ENCODE measurements around the gene CRTAC1. TPM values are rescaled to one million over a fixed set of nuclear protein-coding genes. Genes with fewer than 3 reads are reported as not detected.

Gene CRTAC1
- polyA plus RNA-seq, 3 donors, result not detected

DNA sequence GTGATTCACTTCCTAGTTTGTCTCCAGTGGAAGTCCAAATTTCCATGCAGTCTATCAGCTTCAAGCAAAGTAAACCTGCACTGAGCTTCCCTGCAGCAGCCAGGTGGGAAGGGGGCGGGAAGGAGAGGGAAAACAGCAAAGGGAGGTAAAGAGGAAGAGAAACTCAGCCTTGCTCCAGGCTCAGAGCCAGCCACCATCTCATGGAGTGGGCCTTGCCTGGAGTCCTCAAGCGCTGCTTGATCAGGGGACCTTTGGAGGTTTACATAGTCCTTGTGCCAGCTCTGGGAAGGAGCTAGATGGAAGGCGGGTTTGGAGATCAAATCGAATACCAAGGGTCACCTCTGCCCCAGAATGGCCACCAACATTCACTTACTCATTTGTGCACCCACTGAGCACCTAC lies 7.4 kb downstream of the CRTAC1 start:
- intact Hi-C loops (cut with micrococcal nuclease), result no loop called here
- no peak overlapping the region for H3K4me3 ChIP-seq (replicated peaks in 1 of 3; ENCODE audit: low read depth in 2 of 3, low read length in 3 of 3)

DNA sequence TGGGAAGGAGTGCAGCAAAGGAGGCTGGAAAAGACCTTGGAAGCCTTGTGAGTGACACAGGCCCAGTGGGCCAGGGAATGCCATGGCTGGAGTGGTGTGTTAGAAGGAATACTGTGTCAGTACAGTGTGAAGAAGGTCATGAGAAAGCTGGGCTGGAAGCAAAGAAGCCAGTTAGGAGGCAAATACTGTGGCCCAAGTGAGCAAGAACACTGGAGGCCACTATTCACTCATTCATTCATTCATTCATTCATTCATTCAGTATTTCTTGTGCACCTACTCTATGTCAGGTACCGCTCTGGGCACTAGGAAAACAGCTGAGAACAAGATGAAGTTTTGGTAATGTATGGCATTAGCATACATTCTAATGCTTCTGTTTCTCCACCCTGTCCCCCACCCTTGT lies 9.6 kb downstream of the CRTAC1 start:
- Histone ChIP-seq H3K79me2 (ENCODE audit: insufficient read depth, low read length) (no peaks in the 10 kb centered on the region), H4K20me1 (ENCODE audit: insufficient read depth, low read length) (no peaks in the 10 kb centered on the region), H3K4me2 (replicated peaks; ENCODE audit: extremely low read depth, low read length, poor library complexity, severe bottlenecking) (no peak overlapping the region), H3K4me1 (ENCODE audit: control insufficient read depth in 1 of 2, insufficient read depth in 2 of 2, low read length in 2 of 2) (no peaks in the 10 kb centered on the region), H2AFZ (ENCODE audit: insufficient read depth, low read depth, low read length, poor library complexity, severe bottlenecking) (no peak overlapping the region), H3K36me3 (replicated peaks in 1 of 2; ENCODE audit: control insufficient read depth in 1 of 2, insufficient read depth in 2 of 2, low read length in 2 of 2) (no peaks in the 10 kb centered on the region), H3K27me3 (ENCODE audit: control insufficient read depth in 2 of 2, insufficient read depth in 2 of 2, low read length in 2 of 2) (peaks cover 0 to 2% of the 10 kb centered on the region in 2 donors), H3K9me3 (replicated peaks in 1 of 2; ENCODE audit: control insufficient read depth in 1 of 2, insufficient read depth in 1 of 2, low read length in 2 of 2) (no peaks in the 10 kb centered on the region), H3K27ac (ENCODE audit: low read depth in 1 of 2, low read length in 2 of 2) (no peak overlapping the region), H3K9ac (ENCODE audit: insufficient read depth, low read length, poor library complexity, severe bottlenecking) (no peak overlapping the region), H3K4me3 (replicated peaks in 1 of 3; ENCODE audit: low read depth in 2 of 3, low read length in 3 of 3) (no peak overlapping the region)
- intact Hi-C loops (cut with micrococcal nuclease), result no loop called here
- Mint-ChIP-seq H3K27me3 (ENCODE audit: low read depth in 3 of 3) (peaks cover 23 to 32% (median 27%) of the 10 kb centered on the region in 3 donors), H3K4me3 (no peak overlapping the region), H3K4me1 (no peaks in the 10 kb centered on the region), H3K27ac (peak overlapping the region in 1 of 7 donors; percentile 3), H3K9me3 (no peaks in the 10 kb centered on the region), H3K36me3 (no peaks in the 10 kb centered on the region)
- TF ChIP-seq, protein P1, sequence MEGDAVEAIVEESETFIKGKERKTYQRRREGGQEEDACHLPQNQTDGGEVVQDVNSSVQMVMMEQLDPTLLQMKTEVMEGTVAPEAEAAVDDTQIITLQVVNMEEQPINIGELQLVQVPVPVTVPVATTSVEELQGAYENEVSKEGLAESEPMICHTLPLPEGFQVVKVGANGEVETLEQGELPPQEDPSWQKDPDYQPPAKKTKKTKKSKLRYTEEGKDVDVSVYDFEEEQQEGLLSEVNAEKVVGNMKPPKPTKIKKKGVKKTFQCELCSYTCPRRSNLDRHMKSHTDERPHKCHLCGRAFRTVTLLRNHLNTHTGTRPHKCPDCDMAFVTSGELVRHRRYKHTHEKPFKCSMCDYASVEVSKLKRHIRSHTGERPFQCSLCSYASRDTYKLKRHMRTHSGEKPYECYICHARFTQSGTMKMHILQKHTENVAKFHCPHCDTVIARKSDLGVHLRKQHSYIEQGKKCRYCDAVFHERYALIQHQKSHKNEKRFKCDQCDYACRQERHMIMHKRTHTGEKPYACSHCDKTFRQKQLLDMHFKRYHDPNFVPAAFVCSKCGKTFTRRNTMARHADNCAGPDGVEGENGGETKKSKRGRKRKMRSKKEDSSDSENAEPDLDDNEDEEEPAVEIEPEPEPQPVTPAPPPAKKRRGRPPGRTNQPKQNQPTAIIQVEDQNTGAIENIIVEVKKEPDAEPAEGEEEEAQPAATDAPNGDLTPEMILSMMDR (IDR thresholded peaks at IDR 0.05), result no peak
- no peak for DNase-seq
- no CpG with 5 or more reads among the region's 1 CpG for WGBS (ENCODE audit: insufficient coverage)

More for the DNA sequence above, 7.4 kb downstream of the CRTAC1 start:
- no peak overlapping the region for H3K9ac ChIP-seq (ENCODE audit: insufficient read depth, low read length, poor library complexity, severe bottlenecking)
- H3K27me3 Mint-ChIP-seq (ENCODE audit: low read depth in 3 of 3), result peaks cover 31 to 42% (median 38%) of the 10 kb centered on the region in 3 donors
- no peaks in the 10 kb centered on the region for H3K4me1 Mint-ChIP-seq
- no peaks in the 10 kb centered on the region for H3K9me3 ChIP-seq (replicated peaks in 1 of 2; ENCODE audit: control insufficient read depth in 1 of 2, insufficient read depth in 1 of 2, low read length in 2 of 2)
- H3K27me3 ChIP-seq (ENCODE audit: control insufficient read depth in 2 of 2, insufficient read depth in 2 of 2, low read length in 2 of 2), result peaks cover 7% of the 10 kb centered on the region in 2 donors
- H3K4me3 Mint-ChIP-seq, result no peak overlapping the region
- H4K20me1 ChIP-seq (ENCODE audit: insufficient read depth, low read length), result no peaks in the 10 kb centered on the region
- no peak overlapping the region for H3K27ac Mint-ChIP-seq
- TF ChIP-seq, protein P1 (IDR thresholded peaks at IDR 0.05), result no peak
- no peak for DNase-seq
- no peak overlapping the region for H3K27ac ChIP-seq (ENCODE audit: low read depth in 1 of 2, low read length in 2 of 2)
- no peaks in the 10 kb centered on the region for H3K36me3 Mint-ChIP-seq
- no peak overlapping the region for H2AFZ ChIP-seq (ENCODE audit: insufficient read depth, low read depth, low read length, poor library complexity, severe bottlenecking)
- H3K4me2 ChIP-seq (replicated peaks; ENCODE audit: extremely low read depth, low read length, poor library complexity, severe bottlenecking), result no peak overlapping the region
- no peaks in the 10 kb centered on the region for H3K36me3 ChIP-seq (replicated peaks in 1 of 2; ENCODE audit: control insufficient read depth in 1 of 2, insufficient read depth in 2 of 2, low read length in 2 of 2)
- H3K9me3 Mint-ChIP-seq, result peaks cover 0 to 2% (median 0%) of the 10 kb centered on the region in 7 donors
- H3K79me2 ChIP-seq (ENCODE audit: insufficient read depth, low read length), result no peaks in the 10 kb centered on the region
- 83% methylated on average over 3 of the region's 4 CpGs for WGBS (ENCODE audit: insufficient coverage)
- H3K4me1 ChIP-seq (ENCODE audit: control insufficient read depth in 1 of 2, insufficient read depth in 2 of 2, low read length in 2 of 2), result no peaks in the 10 kb centered on the region
